ENCODE measurements around the gene LDLRAD4. TPM values are rescaled to one million over a fixed set of nuclear protein-coding genes. Genes with fewer than 3 reads are reported as not detected.

Gene LDLRAD4
- total and polyA plus RNA-seq, 9 of the 15 experiments (the other 6 are each of a cell fraction or from before 2014, with no cell fraction given): 0.01 TPM; not detected in 8

GRCh38 chr18:13503836-13504235 is 285.3 kb downstream of the LDLRAD4 start:
- in situ Hi-C loops (cut with MboI) (no loop called here), intact Hi-C loops (cut with micrococcal nuclease) (no loop called here)
- no peaks in the 10 kb centered on the region for H3K9me1 ChIP-seq (ENCODE audit: control insufficient read depth, insufficient read depth, low read length)
- H3K9ac ChIP-seq (ENCODE audit: insufficient read depth in 1 of 2, low read depth in 2 of 2, low read length in 2 of 2): no peak overlapping the region
- no peak overlapping the region for H3K4me3 ChIP-seq
- H3K9me3 ChIP-seq (replicated peaks; ENCODE audit: control insufficient read depth, insufficient read depth, low read depth, low read length): no peaks in the 10 kb centered on the region
- H4K20me1 ChIP-seq (replicated peaks; ENCODE audit: control insufficient read depth, insufficient read depth, low read length): no peaks in the 10 kb centered on the region
- H3K79me2 ChIP-seq (ENCODE audit: control insufficient read depth, insufficient read depth, low read length): no peaks in the 10 kb centered on the region
- TF ChIP-seq KAT8 (IDR thresholded peaks at IDR 0.05; ENCODE audit: low read depth) (no peak), KLF13 (tag; IDR thresholded peaks at IDR 0.05; ENCODE audit: borderline replicate concordance, low read depth) (no peak), TFAM (CRISPR knock-in tag; conservative IDR thresholded peaks at IDR 0.05) (no peak), TGIF2 (CRISPR knock-in tag; IDR thresholded peaks at IDR 0.05) (no peak), CBFA2T2 (conservative IDR thresholded peaks at IDR 0.05) (no peak), MEF2D (tag; conservative IDR thresholded peaks at IDR 0.05; ENCODE audit: low read depth) (no peak), SMARCA4 (IDR thresholded peaks at IDR 0.05) (no peak), RBBP5 (IDR thresholded peaks at IDR 0.05; ENCODE audit: borderline replicate concordance, insufficient read depth, low read length, poor library complexity, severe bottlenecking) (no peak)
- no peak for DNase-seq (ENCODE audit: extremely low read depth in 1 of 4, low spot score in 3 of 4)
- ATAC-seq: no peak
- H2AFZ ChIP-seq (ENCODE audit: low read depth, low read length): no peak overlapping the region
- 0% methylated on average over 6 of the region's 6 CpGs for WGBS (ENCODE audit: insufficient coverage, low coverage, missing lambda C conversion rate)
- no peak for FAIRE-seq
- no TSS peak for BruUV-seq (replicated peaks)
- no peak overlapping the region for H3K4me2 ChIP-seq (ENCODE audit: insufficient read depth, low read length)
- CTCF ChIA-PET (ENCODE audit: low intra/inter-chr PET ratio): no interaction called here
- no peaks in the 10 kb centered on the region for H3K36me3 ChIP-seq (ENCODE audit: control insufficient read depth, insufficient read depth, low read length)
- no peak overlapping the region for H3K27ac ChIP-seq (ENCODE audit: extremely low read depth, low read depth, low read length)
- H3K27me3 ChIP-seq (ENCODE audit: control insufficient read depth in 2 of 2, insufficient read depth in 2 of 2, low read length in 2 of 2): peaks cover 19 to 36% of the 10 kb centered on the region in 2 experiments
- POLR2A ChIA-PET: no interaction called here
- H3K4me1 ChIP-seq (replicated peaks in 1 of 2; ENCODE audit: control insufficient read depth in 2 of 2, insufficient read depth in 2 of 2, low read length in 2 of 2): no peaks in the 10 kb centered on the region; a peak in 1 of 5 replicates

All from K562 (cell line).